IMR-90 (cell line): ENCODE results near the gene NOL9.

Experiments used
- CEBPB ChIP-seq: IDR thresholded peaks from 2 replicates; pipeline ENCODE4 v1.6.1; 2012; ENCODE audit warnings: low read depth, low read length, improper control_type of control experiment
- CHD1 ChIP-seq: IDR thresholded peaks from 2 replicates; pipeline ENCODE4 v1.6.1; 2012; ENCODE audit warnings: low read depth, low read length, improper control_type of control experiment
- FOS ChIP-seq: fragments of 150-350 bp; IDR thresholded peaks from 2 replicates; pipeline ENCODE4 v1.6.1; 2016; ENCODE audit warnings: low read depth, low read length
- MAFK ChIP-seq: IDR thresholded peaks from 2 replicates; pipeline ENCODE4 v1.6.1; 2012; ENCODE audit warnings: low read depth, low read length, improper control_type of control experiment
- MXI1 ChIP-seq: IDR thresholded peaks from 2 replicates; pipeline ENCODE4 v1.6.1; 2012; ENCODE audit warnings: low read depth, mild to moderate bottlenecking, low read length, moderate library complexity, borderline replicate concordance
- POLR2A ChIP-seq: IDR thresholded peaks from 2 replicates; pipeline ENCODE4 v1.6.1; 2012; ENCODE audit warnings: mild to moderate bottlenecking, low read depth, low read length
- SMC3 ChIP-seq: fragments of 150-350 bp; IDR thresholded peaks from 2 replicates; pipeline ENCODE4 v1.6.1; 2016; ENCODE audit warnings: low read depth, mild to moderate bottlenecking, antibody characterized with exemption, low read length, moderate library complexity
- TF ChIP-seq, protein P1 (sequence below): conservative IDR thresholded peaks from 2 replicates; pipeline ENCODE4 v1.5.1; 2012; ENCODE audit warnings: mild to moderate bottlenecking, low read depth, low read length, improper control_type of control experiment
- TF ChIP-seq, protein P2 (sequence below): fragments of 150-350 bp; IDR thresholded peaks from 2 replicates; pipeline ENCODE4 v1.6.1; 2017; ENCODE audit warnings: mild to moderate bottlenecking, antibody characterized with exemption, low read length, low read depth

- TF ChIP-seq, protein P1, sequence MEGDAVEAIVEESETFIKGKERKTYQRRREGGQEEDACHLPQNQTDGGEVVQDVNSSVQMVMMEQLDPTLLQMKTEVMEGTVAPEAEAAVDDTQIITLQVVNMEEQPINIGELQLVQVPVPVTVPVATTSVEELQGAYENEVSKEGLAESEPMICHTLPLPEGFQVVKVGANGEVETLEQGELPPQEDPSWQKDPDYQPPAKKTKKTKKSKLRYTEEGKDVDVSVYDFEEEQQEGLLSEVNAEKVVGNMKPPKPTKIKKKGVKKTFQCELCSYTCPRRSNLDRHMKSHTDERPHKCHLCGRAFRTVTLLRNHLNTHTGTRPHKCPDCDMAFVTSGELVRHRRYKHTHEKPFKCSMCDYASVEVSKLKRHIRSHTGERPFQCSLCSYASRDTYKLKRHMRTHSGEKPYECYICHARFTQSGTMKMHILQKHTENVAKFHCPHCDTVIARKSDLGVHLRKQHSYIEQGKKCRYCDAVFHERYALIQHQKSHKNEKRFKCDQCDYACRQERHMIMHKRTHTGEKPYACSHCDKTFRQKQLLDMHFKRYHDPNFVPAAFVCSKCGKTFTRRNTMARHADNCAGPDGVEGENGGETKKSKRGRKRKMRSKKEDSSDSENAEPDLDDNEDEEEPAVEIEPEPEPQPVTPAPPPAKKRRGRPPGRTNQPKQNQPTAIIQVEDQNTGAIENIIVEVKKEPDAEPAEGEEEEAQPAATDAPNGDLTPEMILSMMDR = no peak
- no peak for TF ChIP-seq POLR2A
- TF ChIP-seq SMC3 = no peak
- TF ChIP-seq FOS = no peak
- no peak for TF ChIP-seq MAFK
- no peak for TF ChIP-seq CHD1
- TF ChIP-seq, protein P2, sequence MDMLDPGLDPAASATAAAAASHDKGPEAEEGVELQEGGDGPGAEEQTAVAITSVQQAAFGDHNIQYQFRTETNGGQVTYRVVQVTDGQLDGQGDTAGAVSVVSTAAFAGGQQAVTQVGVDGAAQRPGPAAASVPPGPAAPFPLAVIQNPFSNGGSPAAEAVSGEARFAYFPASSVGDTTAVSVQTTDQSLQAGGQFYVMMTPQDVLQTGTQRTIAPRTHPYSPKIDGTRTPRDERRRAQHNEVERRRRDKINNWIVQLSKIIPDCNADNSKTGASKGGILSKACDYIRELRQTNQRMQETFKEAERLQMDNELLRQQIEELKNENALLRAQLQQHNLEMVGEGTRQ = no peak
- TF ChIP-seq CEBPB = no peak
- TF ChIP-seq MXI1 = no peak
Observed at GRCh38 chr1:6481820-6482219, 72.5 kb downstream of the NOL9 start.
